Stimulated activated CD8-positive, alpha-beta memory T cell treated with anti-CD3 and anti-CD28 coated beads, Interleukin-7, amount 100 ng/mL, for 1 hour (primary cell): ENCODE measurements around the gene HOXC5.

Source experiments
- DNase-seq, 2 donors: peaks; one replicate each; pipeline ENCODE4 v3.0.0-alpha.2; 2020; ENCODE audit warnings: low read depth in 2 of 2

The HOXC5 gene

DNA sequence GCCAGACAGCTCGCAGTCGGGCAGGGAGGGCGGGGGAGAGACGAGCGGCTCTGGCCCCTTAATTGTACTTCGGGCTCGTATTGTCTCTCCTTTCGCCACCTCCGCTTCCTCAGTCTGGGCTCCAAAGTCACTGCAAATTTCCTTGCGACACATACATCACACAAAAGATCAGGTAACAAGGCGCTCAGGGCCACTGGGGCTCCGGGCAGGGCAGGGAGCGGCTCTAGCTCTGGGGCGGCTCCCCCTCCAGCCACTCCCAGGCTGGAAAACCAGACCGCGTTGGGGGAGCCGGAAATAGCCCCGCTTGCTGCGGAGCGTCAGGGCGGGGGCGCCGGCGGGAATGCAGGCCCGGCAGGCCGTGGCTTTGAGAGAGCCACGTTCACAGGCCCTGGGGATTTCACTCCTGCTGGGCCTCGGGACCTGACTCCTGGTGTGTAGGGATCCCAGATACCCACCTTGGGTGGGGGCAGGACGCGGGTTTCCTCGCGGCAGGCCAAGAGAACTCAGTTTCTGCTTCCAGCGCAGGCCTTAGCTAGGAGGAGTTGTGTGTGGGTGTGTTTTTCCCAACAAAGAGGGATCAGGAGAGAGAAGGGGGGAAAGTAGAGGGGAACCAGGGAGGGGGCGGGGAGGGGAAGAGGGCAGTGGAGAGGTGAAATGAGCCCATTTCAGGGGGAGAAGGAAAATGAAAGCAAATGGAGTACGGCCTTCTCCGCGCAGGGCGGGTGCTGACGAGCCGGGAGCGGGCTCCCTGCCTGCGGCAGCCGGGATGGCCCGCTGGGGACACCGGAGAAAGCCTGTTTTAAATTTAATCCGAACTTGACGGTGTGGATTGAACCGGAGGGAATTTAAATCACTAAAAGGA lies 37.2 kb upstream of the HOXC5 start:
- no peak for DNase-seq

DNA sequence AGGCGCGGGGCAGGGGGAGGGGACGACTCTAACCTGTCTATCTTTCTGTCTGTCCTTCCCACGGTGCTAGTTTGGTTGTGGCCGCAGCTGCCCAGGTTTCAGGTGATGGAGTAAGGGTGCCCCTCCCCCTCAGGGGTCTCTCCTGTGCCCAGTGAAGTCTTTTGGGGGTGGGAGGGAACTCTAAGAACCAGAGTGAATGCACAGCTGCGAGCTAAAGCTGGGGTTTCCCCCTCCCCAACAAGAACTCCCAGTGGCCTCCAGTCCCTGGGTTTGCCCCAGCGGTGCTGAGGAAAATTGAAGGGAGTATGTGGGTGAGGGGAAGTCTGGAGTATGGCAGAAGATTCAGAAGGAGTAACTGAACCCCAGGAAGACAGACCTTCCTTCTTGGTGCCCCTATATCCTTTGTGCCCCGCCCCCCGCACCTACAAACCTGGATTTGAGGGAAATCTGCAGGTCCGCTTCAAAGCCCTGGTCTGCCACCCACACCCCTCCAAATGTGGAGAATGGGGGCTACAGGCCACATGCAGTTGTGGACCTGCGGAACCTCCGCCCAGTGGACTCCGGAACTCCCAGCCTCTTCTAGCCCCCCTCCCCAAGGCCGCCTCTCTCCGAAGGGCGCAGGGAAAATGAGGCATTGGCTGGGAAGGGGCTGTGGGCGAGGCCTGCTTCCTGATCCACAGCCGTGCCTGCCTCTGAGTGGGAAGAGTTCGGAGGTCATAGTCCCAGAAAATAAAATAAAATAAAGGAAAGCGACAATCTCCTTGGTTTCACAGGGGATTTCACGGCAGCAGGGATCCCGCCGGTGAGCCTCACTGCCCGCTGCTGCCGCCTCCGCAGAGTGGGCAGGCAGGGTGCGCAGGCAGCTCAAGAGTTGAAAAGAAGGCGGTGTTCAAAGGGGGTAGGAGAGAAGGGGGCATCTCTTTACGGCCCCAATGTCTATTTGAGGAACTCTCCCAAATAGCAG lies 36.3 kb upstream of the HOXC5 start:
- DNase-seq, result no peak

- DNase-seq, result no peak
Observed at GRCh38 chr12:53997204-53998109, 35.4 kb upstream of the HOXC5 start.

GRCh38 chr12:53998110-53998899 lies 34.5 kb upstream of the HOXC5 start:
- no peak for DNase-seq

DNA sequence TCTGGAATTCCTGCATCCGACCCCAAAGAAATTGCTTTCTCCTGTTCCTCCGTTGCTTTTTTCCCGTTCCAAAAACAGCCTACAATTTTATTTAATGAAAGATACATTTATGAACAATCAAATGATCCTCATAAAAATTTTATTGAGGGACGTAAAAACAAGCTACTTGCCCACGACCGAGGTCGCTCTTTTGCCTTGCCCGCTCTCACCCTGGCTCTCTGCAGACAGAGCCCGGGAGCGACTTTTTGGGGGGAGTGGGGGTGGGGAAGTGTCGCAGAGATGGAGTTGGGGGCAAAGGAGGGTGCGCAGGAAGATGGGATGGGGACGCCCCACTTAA lies 34.0 kb upstream of the HOXC5 start:
- DNase-seq, result no peak

- no peak for DNase-seq
Observed at GRCh38 chr12:53999559-54000115, 33.2 kb upstream of the HOXC5 start.

- no peak for DNase-seq
Observed at GRCh38 chr12:54000116-54001114, 32.4 kb upstream of the HOXC5 start, which contains the start of gene HOXC9. HOXC9 (plus strand) TSS chr12:54000161; CDS start chr12:54000189, 28 bp downstream.

DNA sequence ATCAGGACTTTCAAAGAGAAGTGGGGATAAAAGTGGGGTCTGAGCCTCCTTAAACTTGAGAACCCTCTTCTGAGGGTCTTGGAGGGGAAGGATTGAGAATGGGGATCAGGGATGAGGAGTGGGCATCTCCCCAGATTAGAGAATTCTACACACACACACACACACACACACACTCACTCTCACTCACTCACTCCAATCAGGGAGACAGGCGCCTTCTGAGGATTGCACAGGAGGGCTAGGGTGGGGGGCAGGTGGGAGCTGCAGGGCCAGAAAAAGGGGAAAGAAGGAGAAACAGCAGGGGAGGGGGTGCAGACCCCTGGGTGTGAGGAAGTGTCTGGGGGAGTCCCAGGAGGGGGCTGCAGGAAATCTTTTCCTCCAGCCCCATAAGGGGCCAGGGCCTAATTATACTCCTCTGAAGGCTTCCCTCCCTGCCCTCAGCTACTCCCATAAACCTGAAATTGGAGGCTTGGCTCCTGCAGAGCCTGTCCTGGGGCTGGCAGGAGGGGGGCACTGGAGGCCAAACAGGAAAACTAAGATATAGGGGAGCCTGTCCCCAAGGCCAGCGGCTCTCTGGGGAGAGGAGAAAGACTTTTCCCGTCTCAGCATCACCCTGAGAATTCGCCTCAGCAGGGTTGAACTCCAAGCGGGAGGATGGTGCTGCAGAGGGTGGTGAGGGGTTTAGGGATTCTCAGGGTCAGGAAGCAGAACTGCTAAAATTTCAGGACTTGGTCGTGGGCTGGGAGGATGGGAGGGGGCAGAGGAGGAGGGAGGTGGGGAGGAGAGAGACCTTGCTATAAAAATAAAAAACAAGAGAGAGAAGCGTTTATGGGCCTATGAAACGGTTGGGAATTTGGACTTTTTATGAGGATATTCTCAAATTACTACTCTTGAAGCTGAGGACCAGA lies 31.3 kb upstream of the HOXC5 start:
- DNase-seq, result no peak

DNA sequence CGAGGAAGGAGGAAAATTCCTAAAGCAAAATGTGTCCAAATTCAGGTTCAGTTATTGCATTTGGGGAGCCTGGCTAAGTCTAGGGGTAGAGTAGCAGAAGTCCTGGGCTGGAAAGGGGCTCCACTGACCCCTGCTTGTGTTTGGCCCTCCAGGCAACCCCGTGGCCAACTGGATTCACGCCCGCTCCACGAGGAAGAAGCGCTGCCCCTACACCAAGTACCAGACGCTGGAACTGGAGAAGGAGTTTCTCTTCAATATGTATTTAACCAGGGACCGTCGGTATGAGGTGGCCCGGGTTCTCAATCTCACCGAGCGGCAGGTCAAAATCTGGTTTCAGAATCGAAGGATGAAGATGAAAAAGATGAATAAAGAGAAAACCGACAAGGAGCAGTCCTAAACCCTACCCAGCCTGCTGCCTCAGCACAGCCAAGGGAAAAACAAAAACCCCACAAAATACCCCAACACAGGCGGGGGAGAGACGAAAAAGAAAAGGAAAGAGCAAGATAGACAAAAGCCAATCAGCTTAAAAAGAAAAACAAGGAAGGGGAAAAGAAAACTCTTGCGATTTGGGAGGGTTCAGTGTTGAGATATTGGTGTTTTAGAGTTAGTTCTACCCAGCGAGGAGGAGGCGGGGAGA lies 30.5 kb upstream of the HOXC5 start:
- DNase-seq, result no peak

GRCh38 chr12:54002915-54003389 lies 29.9 kb upstream of the HOXC5 start:
- DNase-seq, result no peak

GRCh38 chr12:54003625-54004024 lies 29.2 kb upstream of the HOXC5 start:
- no peak for DNase-seq

- DNase-seq, result no peak
Observed at GRCh38 chr12:54004063-54004840, 28.6 kb upstream of the HOXC5 start.

GRCh38 chr12:54004841-54005530 lies 27.9 kb upstream of the HOXC5 start:
- DNase-seq, result no peak

DNA sequence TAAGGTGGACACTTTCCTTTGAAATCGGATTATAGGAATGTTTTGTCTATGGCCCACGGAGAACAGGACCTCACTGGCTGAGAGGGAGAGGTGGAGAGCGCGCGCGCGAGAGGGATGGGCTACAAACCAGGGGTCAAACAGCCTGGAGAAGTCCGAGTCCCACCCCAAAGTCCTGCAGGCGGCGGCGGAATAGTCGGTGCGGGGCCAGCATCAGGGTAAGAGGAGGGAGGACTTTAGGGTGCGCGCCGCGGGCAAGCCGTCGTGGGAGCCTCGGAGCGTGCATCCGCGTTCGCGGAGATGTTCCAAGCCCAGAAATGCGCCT lies 27.4 kb upstream of the HOXC5 start:
- DNase-seq, result no peak

DNA sequence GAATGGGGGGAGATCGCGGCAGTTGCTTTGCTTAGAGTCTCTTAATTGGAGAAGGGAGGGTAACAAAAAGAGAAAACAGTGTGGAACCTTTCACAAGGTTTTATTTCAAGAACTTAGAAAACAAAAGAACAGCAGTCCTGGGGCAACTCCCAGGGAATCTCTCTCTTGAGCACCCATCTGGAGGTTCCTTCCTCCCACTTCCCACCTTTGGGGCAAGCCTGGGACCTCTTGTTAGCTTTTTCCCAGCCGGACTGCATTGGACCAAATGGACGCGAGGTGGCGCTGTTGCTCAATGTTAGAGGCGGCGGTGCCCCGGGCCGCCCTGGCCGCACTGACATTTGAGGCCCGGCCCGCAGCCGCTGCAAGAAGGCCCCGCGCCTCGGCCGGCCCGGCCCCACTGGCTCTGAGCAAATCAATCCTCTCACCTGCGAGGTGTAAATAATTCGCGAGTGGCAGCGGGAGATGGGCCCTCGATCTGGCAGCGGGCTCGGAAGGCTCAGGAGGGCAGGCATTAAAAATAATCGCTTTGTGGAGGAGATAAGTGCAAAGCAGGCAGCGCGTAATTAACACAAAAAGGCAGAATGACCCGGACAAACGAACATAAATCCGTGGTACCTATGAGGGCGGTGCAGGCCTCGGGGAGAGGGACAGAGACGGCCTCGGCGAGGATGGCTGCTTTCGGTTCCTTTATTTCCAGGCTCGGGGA lies 26.8 kb upstream of the HOXC5 start:
- DNase-seq, result peak; percentile 70 to 78
